ENCODE measurements around the gene MYH15. TPM values are rescaled to one million over a fixed set of nuclear protein-coding genes. Genes with fewer than 3 reads are reported as not detected.

Gene MYH15
- total and polyA plus RNA-seq, 2 donors = 0.10 to 1.2 TPM

DNA sequence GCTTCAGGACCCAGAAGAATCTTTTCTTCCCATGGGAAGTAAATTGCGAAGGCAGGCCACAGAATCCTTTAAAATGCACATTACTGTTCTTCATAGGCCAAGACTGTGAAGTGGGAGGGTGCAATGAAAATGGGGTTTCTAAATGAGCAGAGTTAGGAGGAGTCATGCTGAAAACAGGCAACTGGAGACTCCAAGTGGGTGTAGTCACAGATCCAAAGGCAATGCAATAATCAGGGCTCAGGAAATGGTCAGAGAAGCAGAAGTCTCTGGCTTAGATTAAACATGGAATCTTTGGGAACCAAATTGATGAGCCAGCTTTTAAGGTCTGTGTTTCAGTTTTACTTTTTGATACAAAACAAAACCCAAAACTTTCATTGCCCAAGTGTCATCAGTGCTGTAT is 176.4 kb downstream of the MYH15 start:
- no peak for DNase-seq (ENCODE audit: extremely low spot score)
- 88% methylated on average over 1 of the region's 1 CpG for WGBS
- H3K36me3 ChIP-seq (ENCODE audit: insufficient read depth) = no peaks in the 10 kb centered on the region

GRCh38 chr3:108331792-108332191 is 178.6 kb downstream of the MYH15 start:
- no peaks in the 10 kb centered on the region for H3K36me3 ChIP-seq (ENCODE audit: insufficient read depth)
- H3K4me1 ChIP-seq (ENCODE audit: insufficient read depth) = no peaks in the 10 kb centered on the region
- DNase-seq (ENCODE audit: extremely low spot score) = no peak
- WGBS = 92% methylated on average over 3 of the region's 3 CpGs
- H3K27ac ChIP-seq (ENCODE audit: low read depth) = no peak overlapping the region
- H3K4me3 ChIP-seq (ENCODE audit: low read depth, low read length) = no peak overlapping the region

More for the DNA sequence above, 176.4 kb downstream of the MYH15 start:
- Histone ChIP-seq H3K27ac (ENCODE audit: low read depth) (no peak overlapping the region), H3K4me1 (ENCODE audit: insufficient read depth) (no peaks in the 10 kb centered on the region), H3K4me3 (ENCODE audit: low read depth, low read length) (no peak overlapping the region)

Other genes starting within 250 kb of the MYH15 start
- gene HHLA2, start 214.0 kb downstream of the MYH15 start, total RNA-seq = not detected
- gene HHLA2, start 214.0 kb downstream of the MYH15 start, polyA plus RNA-seq = not detected
- 28.2 TPM for gene CIP2A, start 78.8 kb upstream of the MYH15 start, total RNA-seq
- gene CIP2A, start 78.8 kb upstream of the MYH15 start, polyA plus RNA-seq = 2.6 TPM
- gene DZIP3, start 79.1 kb upstream of the MYH15 start, total RNA-seq = 39.2 TPM
- gene DZIP3, start 79.1 kb upstream of the MYH15 start, polyA plus RNA-seq = 8.2 TPM
- gene RETNLB, start 246.8 kb upstream of the MYH15 start, total RNA-seq = not detected
- gene RETNLB, start 246.8 kb upstream of the MYH15 start, polyA plus RNA-seq = not detected